Measurements from ENCODE around the gene SACM1L.

The SACM1L gene

GRCh38 chr3:45677841-45678240 is 11.4 kb upstream of the SACM1L start:
- H3K27ac ChIP-seq = no peak overlapping the region
- H3K79me2 ChIP-seq = no peaks in the 10 kb centered on the region
- peaks cover 3% of the 10 kb centered on the region for H3K4me1 ChIP-seq
- no peaks in the 10 kb centered on the region for H3K27me3 ChIP-seq (ENCODE audit: control insufficient read depth, insufficient read depth, low read length)
- H3K9ac ChIP-seq = no peak overlapping the region
- H2AFZ ChIP-seq = no peak overlapping the region
- H3K9me3 ChIP-seq (ENCODE audit: control insufficient read depth, low read length) = no peaks in the 10 kb centered on the region
- TF ChIP-seq CTCF (IDR thresholded peaks at IDR 0.05) = no peak
- H3K4me3 ChIP-seq (ENCODE audit: low read depth, low read length) = no peak overlapping the region
- no peaks in the 10 kb centered on the region for H3K36me3 ChIP-seq (ENCODE audit: control insufficient read depth, insufficient read depth, low read length)
- no peak overlapping the region for H3K4me2 ChIP-seq (ENCODE audit: low read length)

GRCh38 chr3:45679805-45680204 is 9.4 kb upstream of the SACM1L start:
- H3K4me3 ChIP-seq (ENCODE audit: low read depth, low read length) = no peak overlapping the region
- H2AFZ ChIP-seq = no peak overlapping the region
- no peaks in the 10 kb centered on the region for H3K27me3 ChIP-seq (ENCODE audit: control insufficient read depth, insufficient read depth, low read length)
- no peaks in the 10 kb centered on the region for H3K79me2 ChIP-seq
- peaks cover 3% of the 10 kb centered on the region for H3K4me1 ChIP-seq
- no peak overlapping the region for H3K27ac ChIP-seq
- no peaks in the 10 kb centered on the region for H3K9me3 ChIP-seq (ENCODE audit: control insufficient read depth, low read length)
- H3K4me2 ChIP-seq (ENCODE audit: low read length) = no peak overlapping the region
- H3K9ac ChIP-seq = no peak overlapping the region
- no peak for TF ChIP-seq CTCF (IDR thresholded peaks at IDR 0.05)
- H3K36me3 ChIP-seq (ENCODE audit: control insufficient read depth, insufficient read depth, low read length) = no peaks in the 10 kb centered on the region

GRCh38 chr3:45681221-45681620 is 8.0 kb upstream of the SACM1L start:
- Histone ChIP-seq H3K9ac (no peak overlapping the region), H3K27ac (no peak overlapping the region), H3K9me3 (ENCODE audit: control insufficient read depth, low read length) (no peaks in the 10 kb centered on the region), H3K4me2 (ENCODE audit: low read length) (no peak overlapping the region), H3K4me3 (ENCODE audit: low read depth, low read length) (no peak overlapping the region), H2AFZ (no peak overlapping the region), H3K27me3 (ENCODE audit: control insufficient read depth, insufficient read depth, low read length) (no peaks in the 10 kb centered on the region), H3K79me2 (no peaks in the 10 kb centered on the region), H3K4me1 (peaks cover 3% of the 10 kb centered on the region), H3K36me3 (ENCODE audit: control insufficient read depth, insufficient read depth, low read length) (no peaks in the 10 kb centered on the region)
- TF ChIP-seq CTCF (IDR thresholded peaks at IDR 0.05) = no peak

- no peak for TF ChIP-seq CTCF (IDR thresholded peaks at IDR 0.05)
- no peaks in the 10 kb centered on the region for H3K79me2 ChIP-seq
- no peak overlapping the region for H2AFZ ChIP-seq
- peaks cover under 1% of the 10 kb centered on the region for H3K4me1 ChIP-seq
- no peaks in the 10 kb centered on the region for H3K36me3 ChIP-seq (ENCODE audit: control insufficient read depth, insufficient read depth, low read length)
- no peaks in the 10 kb centered on the region for H3K9me3 ChIP-seq (ENCODE audit: control insufficient read depth, low read length)
- no peak overlapping the region for H3K4me2 ChIP-seq (ENCODE audit: low read length)
- H3K4me3 ChIP-seq (ENCODE audit: low read depth, low read length) = no peak overlapping the region
- H3K9ac ChIP-seq = no peak overlapping the region
- H3K27me3 ChIP-seq (ENCODE audit: control insufficient read depth, insufficient read depth, low read length) = no peaks in the 10 kb centered on the region
- no peak overlapping the region for H3K27ac ChIP-seq
These were observed 7.3 kb upstream of the SACM1L start for GRCh38 chr3:45681846-45682245.

GRCh38 chr3:45682311-45682710 is 6.9 kb upstream of the SACM1L start:
- Histone ChIP-seq H3K9ac (no peak overlapping the region), H2AFZ (no peak overlapping the region), H3K4me3 (ENCODE audit: low read depth, low read length) (no peak overlapping the region), H3K27me3 (ENCODE audit: control insufficient read depth, insufficient read depth, low read length) (no peaks in the 10 kb centered on the region), H3K36me3 (ENCODE audit: control insufficient read depth, insufficient read depth, low read length) (no peaks in the 10 kb centered on the region), H3K4me1 (no peaks in the 10 kb centered on the region), H3K4me2 (ENCODE audit: low read length) (no peak overlapping the region), H3K79me2 (no peaks in the 10 kb centered on the region), H3K27ac (no peak overlapping the region), H3K9me3 (ENCODE audit: control insufficient read depth, low read length) (no peaks in the 10 kb centered on the region)
- no peak for TF ChIP-seq CTCF (IDR thresholded peaks at IDR 0.05)
